Common myeloid progenitor, CD34-positive (primary cell): ENCODE measurements around the gene CNOT2.
A peak's percentile ranks its signal among the peaks of the same experiment; 100 is the strongest.

ENCODE experiments used
- CTCF ChIA-PET: fragments of 350-600 bp; sonication (Branson Sonifier 250); formaldehyde crosslinking; loops from one replicate; lab custom pipeline; 2021; ENCODE audit warnings: antibody characterized with exemption; lab: Charles Lee
- POLR2A ChIA-PET: fragments of 350-600 bp; sonication (Branson Sonifier 250); formaldehyde crosslinking; loops from one replicate; lab custom pipeline; 2021; ENCODE audit warnings: antibody characterized with exemption; lab: Charles Lee
- DNase-seq, 3 donors: peaks; one replicate each; pipeline versions ENCODE4 v3.0.0 to v3.0.0-alpha.2; 2013
- H3K27ac ChIP-seq, 2 experiments: 1 replicate in 1 of 2; 2 replicates in 1 of 2; pipeline ENCODE4 v1.7.0; 2013; ENCODE audit warnings: inconsistent platforms in 2 of 2, low read length in 2 of 2, mild to moderate bottlenecking in 2 of 2, low read depth in 1 of 2, moderate library complexity in 1 of 2; ENCODE audit not compliant: severe bottlenecking in 2 of 2, insufficient read depth in 1 of 2, poor library complexity in 1 of 2
- H3K27me3 ChIP-seq, 5 experiments: replicated peaks in 2 of 5; 1 replicate in 3 of 5; 2 replicates in 2 of 5; pipeline versions ENCODE4 v1.6.1 to v1.7.0; 2013; ENCODE audit warnings: low read length in 4 of 5, mild to moderate bottlenecking in 2 of 5, moderate library complexity in 2 of 5, inconsistent platforms in 1 of 5; ENCODE audit not compliant: insufficient read depth in 5 of 5, control insufficient read depth in 4 of 5
- H3K36me3 ChIP-seq, 4 experiments: 1 replicate in 2 of 4; 2 replicates in 2 of 4; pipeline versions ENCODE4 v1.6.1 to v1.7.0; 2013; ENCODE audit warnings: low read length in 3 of 4, control low read depth in 1 of 4, mild to moderate bottlenecking in 1 of 4; ENCODE audit not compliant: control insufficient read depth in 4 of 4, insufficient read depth in 4 of 4
- H3K4me1 ChIP-seq, 4 experiments: 1 replicate in 3 of 4; 2 replicates in 1 of 4; pipeline versions ENCODE4 v1.6.1 to v1.7.1; 2013; ENCODE audit warnings: low read length in 3 of 4, mild to moderate bottlenecking in 3 of 4, control low read depth in 1 of 4, inconsistent platforms in 1 of 4, moderate library complexity in 1 of 4; ENCODE audit not compliant: control insufficient read depth in 4 of 4, insufficient read depth in 4 of 4; ENCODE audit errors: control extremely low read depth in 1 of 4
- H3K4me3 ChIP-seq, 7 experiments: 1 replicate in 4 of 7; 2 replicates in 3 of 7; pipeline versions ENCODE4 v1.5.1 to v1.7.0; 2013; ENCODE audit warnings: mild to moderate bottlenecking in 7 of 7, low read length in 6 of 7, moderate library complexity in 6 of 7, inconsistent platforms in 2 of 7, low read depth in 2 of 7, control low read depth in 1 of 7; ENCODE audit not compliant: insufficient read depth in 4 of 7, control insufficient read depth in 1 of 7; ENCODE audit errors: extremely low read depth in 1 of 7
- H3K9me3 ChIP-seq, 5 experiments: 1 replicate in 4 of 5; 2 replicates in 1 of 5; pipeline versions ENCODE4 v1.6.1 to v1.7.1; 2013; ENCODE audit warnings: low read length in 4 of 5, mild to moderate bottlenecking in 2 of 5, inconsistent platforms in 1 of 5, low read depth in 1 of 5, moderate library complexity in 1 of 5; ENCODE audit not compliant: control insufficient read depth in 4 of 5, insufficient read depth in 2 of 5; ENCODE audit errors: control extremely low read depth in 1 of 5
- WGBS: methylation state at CpG from one replicate; pipeline ENCODE4 v1.1.5; 2013; ENCODE audit not compliant: insufficient coverage; 5-methylcytosine and 5-hydroxymethylcytosine counted together

The CNOT2 gene

DNA sequence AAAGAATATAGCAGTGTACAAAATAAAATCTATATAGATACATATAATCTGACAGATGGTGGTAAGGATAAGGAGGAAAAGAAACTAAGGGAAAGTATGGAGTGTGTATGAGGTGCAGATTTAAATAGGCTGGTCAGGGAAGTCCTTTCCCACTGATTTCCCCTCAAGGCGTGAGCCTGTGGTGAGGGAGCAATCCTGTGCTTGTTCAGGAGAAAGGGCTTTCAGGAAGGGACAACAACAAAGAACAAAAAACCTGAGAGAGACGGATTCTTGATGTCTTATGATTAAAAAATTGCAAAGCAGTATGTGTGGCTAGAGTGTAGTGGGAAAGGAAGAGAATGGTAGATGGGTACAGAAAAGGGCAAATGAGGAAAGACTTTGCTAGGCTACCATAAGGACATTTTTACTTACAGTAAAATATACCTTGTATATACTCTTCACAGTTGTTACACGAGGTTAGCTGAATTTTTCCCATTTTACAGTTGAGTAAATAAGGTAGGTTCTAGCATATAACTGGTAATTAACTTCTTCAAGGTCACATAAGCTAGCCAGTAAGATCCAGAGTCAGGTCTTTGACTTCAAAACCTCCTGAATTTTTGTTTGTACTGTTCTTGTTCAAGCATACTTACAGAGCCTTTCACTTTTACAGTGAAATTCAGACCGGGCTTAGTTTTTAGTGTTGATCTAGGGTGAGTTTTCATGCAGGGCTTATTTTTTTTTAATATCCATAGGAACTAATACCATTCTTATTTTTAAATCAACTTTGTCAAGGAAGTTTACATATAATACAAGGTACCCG is 15.6 kb downstream of the CNOT2 start:
- Histone ChIP-seq H3K27me3 (no peaks in the 10 kb centered on the region), H3K27ac (no peak overlapping the region), H3K4me1 (peaks cover 0 to 3% (median under 1%) of the 10 kb centered on the region in 4 experiments), H3K9me3 (peaks cover 0 to 5% (median 0%) of the 10 kb centered on the region in 5 experiments), H3K4me3 (no peak overlapping the region), H3K36me3 (peaks cover 2 to 3% (median 3%) of the 10 kb centered on the region in 4 experiments)
- ChIA-PET CTCF (no interaction called here), POLR2A (no interaction called here)
- DNase-seq, result no peak
- WGBS, result 79% methylated on average over 2 of the region's 5 CpGs

DNA sequence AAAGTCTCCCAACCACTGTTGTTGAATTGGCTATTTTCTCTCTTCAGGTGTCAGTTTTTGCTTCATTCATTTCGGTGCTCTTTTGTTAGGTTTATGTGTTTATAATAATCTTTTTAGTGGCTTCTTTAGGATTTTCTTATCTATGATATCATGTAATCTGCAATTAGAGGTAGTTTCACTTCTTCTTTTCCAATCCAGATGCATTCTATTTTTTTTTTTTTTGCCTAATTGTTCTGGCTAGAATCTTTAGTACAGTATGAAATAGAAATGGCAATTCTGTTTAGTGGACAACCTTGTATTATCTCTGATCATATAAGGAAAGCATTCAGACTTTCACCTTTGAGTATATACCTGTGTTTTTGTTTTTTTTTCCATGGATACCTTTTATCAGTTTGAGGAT is 17.4 kb downstream of the CNOT2 start:
- CTCF ChIA-PET, result no interaction called here
- H3K4me3 ChIP-seq, result no peak overlapping the region
- peak in 1 of 3 donors; percentile 19 for DNase-seq
- peaks cover 0 to 5% (median 0%) of the 10 kb centered on the region in 5 experiments for H3K9me3 ChIP-seq
- H3K36me3 ChIP-seq, result peaks cover 2 to 3% (median 3%) of the 10 kb centered on the region in 4 experiments
- no peak overlapping the region for H3K27ac ChIP-seq
- peaks cover 0 to 11% (median 4%) of the 10 kb centered on the region in 4 experiments for H3K4me1 ChIP-seq
- H3K27me3 ChIP-seq, result no peaks in the 10 kb centered on the region
- WGBS, result no CpG with 5 or more reads among the region's 1 CpG
- POLR2A ChIA-PET, result no interaction called here

DNA sequence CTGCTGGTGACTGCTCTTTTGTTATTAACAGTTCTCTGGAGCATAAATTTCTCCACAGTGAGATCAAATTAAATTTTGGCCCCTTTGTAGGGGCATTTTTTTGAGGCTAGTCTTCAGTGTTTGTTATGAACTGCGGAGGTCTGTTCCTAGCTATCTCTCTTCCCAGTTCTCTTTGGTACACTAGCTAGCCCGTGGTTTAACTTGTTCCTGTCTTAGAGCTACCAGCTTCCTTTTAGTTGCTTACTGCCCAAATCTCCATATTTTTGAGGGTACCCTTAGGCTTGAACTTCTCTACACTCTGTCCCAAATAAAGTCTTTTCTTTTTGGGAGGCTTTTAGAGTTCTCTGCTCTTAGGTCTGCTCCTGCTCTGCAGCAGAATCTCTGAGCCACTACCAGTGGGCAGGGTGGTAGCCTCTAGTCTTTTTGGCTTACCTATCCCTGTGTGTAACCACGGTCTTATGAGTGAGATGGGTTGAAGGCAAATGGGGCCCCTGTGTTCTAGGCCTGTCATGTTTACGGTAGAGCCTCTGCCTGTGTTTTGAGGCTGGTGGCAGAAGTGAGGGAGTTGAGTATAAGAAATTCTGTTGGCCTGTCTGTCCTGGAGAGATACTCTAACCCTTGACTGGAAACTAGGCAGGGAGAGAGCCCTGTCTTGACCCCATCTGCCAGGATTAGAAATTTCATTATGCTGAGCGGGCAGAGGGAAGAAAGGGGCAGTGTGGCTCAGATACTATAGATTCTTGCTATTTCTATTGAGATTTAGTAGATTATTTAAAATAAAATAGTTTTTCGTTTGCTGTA is 21.0 kb downstream of the CNOT2 start:
- H3K27me3 ChIP-seq, result no peaks in the 10 kb centered on the region
- no peak overlapping the region for H3K27ac ChIP-seq
- no peak overlapping the region for H3K4me3 ChIP-seq
- peaks cover 0 to 8% (median 5%) of the 10 kb centered on the region in 4 experiments for H3K36me3 ChIP-seq
- DNase-seq, result no peak
- peaks cover 0 to 11% (median 4%) of the 10 kb centered on the region in 4 experiments for H3K4me1 ChIP-seq
- CTCF ChIA-PET, result no interaction called here
- H3K9me3 ChIP-seq, result peaks cover 0 to 5% (median 0%) of the 10 kb centered on the region in 5 experiments
- 69% methylated on average over 3 of the region's 6 CpGs for WGBS
- POLR2A ChIA-PET, result no interaction called here

DNA sequence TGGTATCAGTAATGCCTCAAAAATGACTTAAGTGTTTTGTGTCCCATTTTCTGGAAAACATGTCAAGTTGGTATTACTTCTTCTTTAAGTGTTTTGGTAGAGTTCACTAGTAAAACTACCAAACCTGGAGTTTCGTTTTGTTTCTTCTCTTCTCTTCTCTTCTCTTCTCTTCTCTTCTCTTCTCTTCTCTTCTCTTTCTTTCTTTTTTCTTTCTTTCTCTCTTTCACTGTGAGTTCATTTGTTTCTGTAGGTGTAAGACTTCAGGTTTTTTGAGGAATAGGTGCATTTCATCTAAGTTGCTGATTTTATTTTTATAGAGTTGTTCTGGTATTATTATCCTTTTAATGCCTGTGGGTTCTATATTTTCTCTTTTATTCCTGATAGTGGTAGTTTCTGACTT is 21.9 kb downstream of the CNOT2 start:
- no CpG with 5 or more reads among the region's 1 CpG for WGBS
- ChIA-PET CTCF (interaction anchor here (0.9 kb wide), 1 partner anchor 10 kb away, joined by 3 read pairs; no protein-coding TSS in a partner anchor), POLR2A (no interaction called here)
- Histone ChIP-seq H3K4me3 (no peak overlapping the region), H3K9me3 (peaks cover 0 to 5% (median 0%) of the 10 kb centered on the region in 5 experiments), H3K27me3 (no peaks in the 10 kb centered on the region), H3K36me3 (peaks cover 0 to 8% (median 5%) of the 10 kb centered on the region in 4 experiments), H3K4me1 (peaks cover 0 to 11% (median 4%) of the 10 kb centered on the region in 4 experiments), H3K27ac (no peak overlapping the region)
- no peak for DNase-seq

DNA sequence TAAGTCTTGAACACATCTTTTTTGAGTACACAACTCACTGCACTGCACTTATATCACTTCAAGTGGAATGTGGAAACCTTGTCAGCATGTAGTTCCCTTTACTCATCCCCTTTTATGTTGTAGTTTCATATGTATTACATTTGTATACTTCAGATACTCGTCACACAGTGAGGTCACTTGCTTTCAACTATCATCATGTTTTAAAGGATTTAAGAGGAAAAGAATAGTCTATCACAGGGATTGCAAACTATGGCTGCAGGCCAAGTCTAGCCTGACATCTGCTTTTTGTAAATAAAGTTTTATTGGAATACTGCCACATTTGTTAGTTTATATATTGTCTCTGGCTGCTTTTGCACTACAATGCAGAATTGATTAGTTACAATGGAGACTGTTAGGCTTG is 24.3 kb downstream of the CNOT2 start:
- ChIA-PET CTCF (no interaction called here), POLR2A (no interaction called here)
- peaks cover 0 to 4% (median 0%) of the 10 kb centered on the region in 5 experiments for H3K9me3 ChIP-seq
- no peak for DNase-seq
- H3K4me1 ChIP-seq, result peaks cover 0 to 11% (median 5%) of the 10 kb centered on the region in 4 experiments
- H3K27ac ChIP-seq, result no peak overlapping the region
- H3K27me3 ChIP-seq, result no peaks in the 10 kb centered on the region
- H3K4me3 ChIP-seq, result no peak overlapping the region
- peaks cover 2 to 10% (median 6%) of the 10 kb centered on the region in 4 experiments for H3K36me3 ChIP-seq
- WGBS, result no CpG with 5 or more reads among the region's 1 CpG

DNA sequence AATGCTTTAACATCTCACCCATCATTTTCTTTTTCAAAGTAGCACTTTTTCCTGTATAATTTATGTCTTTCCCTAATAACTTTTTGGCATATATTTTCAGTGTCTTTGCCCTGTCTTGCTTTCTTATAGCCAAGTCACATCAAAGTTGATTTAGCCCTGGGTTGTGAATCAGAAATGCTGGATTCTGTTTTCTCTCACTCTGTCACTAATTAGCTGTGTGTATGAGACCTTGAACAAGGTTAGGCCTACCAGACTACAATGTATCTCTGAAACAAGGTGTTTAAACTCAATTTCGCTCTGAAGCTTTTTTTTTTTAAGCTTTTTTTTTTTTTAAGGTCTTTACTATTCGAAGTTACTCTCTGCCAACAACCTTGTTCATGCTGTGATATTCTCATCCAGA is 25.7 kb downstream of the CNOT2 start:
- Histone ChIP-seq H3K4me1 (peaks cover 0 to 6% (median 3%) of the 10 kb centered on the region in 4 experiments), H3K36me3 (peaks cover 4 to 7% (median 5%) of the 10 kb centered on the region in 4 experiments), H3K9me3 (no peaks in the 10 kb centered on the region), H3K27me3 (no peaks in the 10 kb centered on the region), H3K4me3 (no peak overlapping the region), H3K27ac (no peak overlapping the region)
- DNase-seq, result no peak
- ChIA-PET POLR2A (no interaction called here), CTCF (no interaction called here)
- 86% methylated on average over 1 of the region's 2 CpGs for WGBS
